ENCODE data around the gene BYSL.

The BYSL gene, protein sequence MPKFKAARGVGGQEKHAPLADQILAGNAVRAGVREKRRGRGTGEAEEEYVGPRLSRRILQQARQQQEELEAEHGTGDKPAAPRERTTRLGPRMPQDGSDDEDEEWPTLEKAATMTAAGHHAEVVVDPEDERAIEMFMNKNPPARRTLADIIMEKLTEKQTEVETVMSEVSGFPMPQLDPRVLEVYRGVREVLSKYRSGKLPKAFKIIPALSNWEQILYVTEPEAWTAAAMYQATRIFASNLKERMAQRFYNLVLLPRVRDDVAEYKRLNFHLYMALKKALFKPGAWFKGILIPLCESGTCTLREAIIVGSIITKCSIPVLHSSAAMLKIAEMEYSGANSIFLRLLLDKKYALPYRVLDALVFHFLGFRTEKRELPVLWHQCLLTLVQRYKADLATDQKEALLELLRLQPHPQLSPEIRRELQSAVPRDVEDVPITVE

DNA sequence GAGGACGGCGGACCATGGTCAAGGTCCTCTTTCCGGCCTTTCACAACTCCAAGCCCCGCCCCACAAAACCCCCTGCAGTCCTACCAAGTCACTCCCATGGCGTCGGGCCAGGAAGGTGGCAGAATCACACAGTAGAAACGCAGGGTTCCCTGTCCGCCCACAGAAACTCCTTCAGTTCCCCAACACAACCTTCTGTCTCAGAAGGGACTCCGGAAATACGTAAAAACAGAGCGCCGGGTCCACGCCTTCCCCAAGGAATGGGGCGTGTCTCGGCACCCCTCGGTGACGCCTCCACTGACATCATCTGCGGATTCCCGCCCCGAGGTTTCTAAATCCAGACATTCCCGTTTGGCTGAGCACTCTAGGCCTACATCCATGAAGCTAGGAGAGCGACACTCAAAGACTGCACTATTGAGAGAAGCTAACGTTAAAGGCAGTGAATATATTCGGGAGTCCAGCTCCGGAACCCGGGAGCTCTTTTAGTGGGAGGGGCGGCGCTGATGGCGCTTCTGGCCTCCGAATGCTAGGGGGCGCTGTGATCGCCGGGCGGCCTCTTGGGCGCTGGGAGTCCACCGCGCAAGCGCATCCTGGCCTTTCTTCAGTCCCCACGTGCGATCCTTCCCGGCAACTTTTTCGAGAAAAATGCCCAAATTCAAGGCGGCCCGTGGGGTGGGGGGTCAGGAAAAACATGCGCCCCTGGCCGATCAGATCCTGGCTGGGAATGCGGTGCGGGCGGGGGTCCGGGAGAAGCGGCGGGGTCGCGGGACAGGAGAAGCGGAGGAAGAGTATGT, at the start of gene BYSL, which contains the start of gene MED20:
Gene BYSL, plus strand, starts transcription at position 579 of the 791 bp plus-strand sequence. Its CDS starts 64 bp downstream, at position 643.
Gene MED20, minus strand, starts transcription at position 219 of the 791 bp plus-strand sequence. Its CDS starts 121 bp downstream, at position 98.
- DNase-seq = peak; percentile 98

DNA sequence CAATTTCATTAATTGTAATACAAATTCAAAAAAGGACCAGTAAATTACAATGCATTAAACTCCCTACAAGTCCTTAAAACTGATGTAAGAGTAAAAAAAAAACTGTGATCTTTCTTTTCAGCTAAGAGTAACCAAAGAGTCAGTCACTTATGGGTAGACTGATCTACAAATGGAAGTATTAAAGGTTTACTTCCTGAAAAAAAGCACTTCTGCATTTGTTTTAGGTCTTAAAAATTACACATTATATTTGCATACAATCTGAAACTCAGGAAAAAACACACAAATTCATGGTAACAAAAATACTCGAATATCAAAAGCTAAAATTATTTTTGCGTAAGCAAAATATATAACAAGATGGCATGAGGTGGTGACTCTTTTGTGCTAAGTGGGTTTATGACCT, 49.6 kb upstream of the BYSL start:
- no peak for DNase-seq

DNA sequence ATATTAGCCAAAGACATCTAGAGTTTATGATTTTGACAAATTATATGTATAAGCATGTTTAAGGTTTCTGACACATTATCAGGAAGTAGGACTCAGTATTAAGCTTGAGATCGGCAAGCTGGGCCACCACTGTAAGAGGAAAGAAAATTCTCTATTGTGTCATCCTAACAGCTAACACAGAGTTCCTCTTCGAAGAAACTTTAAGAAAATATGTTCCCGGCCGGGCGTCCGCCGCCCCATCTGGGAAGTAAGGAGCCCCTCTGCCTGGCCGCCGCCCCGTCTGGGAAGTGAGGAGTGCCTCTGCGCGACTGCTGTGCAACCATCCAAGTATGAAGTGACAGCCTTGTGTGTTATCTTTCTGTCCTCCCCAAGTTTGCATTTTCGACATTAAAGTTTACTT, 49.2 kb upstream of the BYSL start:
- DNase-seq = no peak

DNA sequence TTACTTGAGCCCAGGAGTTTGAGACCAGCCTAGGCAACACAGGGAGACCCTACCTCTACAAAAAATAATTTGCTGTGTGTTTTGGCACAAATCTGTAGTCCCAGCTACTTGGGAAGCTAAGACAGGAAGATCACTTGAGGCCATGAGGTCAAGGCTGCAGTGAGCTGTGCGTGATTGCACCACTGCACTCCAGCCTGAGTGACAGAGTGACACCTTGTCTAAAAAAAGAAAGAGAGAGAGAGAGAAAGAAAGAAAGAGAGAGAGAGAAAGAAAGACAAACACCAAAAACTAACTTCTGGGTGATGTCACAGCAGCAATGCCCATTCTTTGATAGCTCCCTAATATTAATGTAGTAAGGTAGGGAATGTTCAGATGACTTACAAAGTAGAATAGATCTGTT, 46.6 kb upstream of the BYSL start:
- DNase-seq = no peak

DNA sequence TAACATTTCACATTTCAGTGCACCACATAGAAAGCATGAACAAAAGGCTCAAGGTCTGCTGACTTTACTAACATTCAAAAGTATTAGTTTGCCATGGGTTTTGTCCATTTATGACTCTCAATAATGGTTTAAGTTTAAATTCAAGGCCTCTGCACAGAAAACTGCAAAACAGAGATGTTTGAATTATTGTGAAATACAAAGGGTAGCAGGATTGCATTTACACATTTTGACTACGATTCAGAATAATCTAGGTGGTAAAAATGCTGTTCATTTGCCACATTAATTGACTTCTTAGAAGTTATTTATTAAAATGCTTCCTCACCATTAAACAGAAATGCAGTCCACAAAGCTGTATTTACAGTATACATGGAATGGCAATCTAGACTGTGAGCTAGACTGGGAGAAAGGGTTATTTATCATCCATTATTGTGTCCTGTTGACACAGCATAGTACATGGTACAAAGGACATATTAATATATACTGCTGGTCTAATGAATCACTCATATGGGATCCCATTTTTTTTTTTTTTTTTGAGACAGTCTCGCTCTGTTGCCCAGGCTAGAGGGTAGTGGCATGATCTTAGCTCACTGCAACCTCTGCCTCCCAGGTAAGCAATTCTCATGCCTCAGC, 44.1 kb upstream of the BYSL start:
- DNase-seq = no peak

DNA sequence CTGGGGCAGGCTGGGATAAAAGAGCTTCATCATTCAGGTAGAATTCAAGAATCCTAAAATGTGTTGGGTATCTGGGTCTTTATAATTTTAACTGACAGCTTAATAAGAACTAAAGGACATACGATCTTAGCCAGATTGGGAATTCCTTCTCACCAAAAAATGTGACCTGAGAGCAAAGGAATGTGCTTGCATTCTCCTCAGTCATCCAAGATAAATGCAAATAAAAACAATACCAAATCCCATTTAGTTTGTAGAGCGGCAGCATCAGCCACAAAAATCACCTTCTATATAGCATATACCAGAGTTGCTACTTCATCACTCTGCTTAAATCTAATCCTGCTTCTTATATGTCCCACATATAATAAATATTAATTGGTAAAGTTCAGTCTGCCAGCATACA, 43.1 kb upstream of the BYSL start:
- peak; percentile 85 for DNase-seq

DNA sequence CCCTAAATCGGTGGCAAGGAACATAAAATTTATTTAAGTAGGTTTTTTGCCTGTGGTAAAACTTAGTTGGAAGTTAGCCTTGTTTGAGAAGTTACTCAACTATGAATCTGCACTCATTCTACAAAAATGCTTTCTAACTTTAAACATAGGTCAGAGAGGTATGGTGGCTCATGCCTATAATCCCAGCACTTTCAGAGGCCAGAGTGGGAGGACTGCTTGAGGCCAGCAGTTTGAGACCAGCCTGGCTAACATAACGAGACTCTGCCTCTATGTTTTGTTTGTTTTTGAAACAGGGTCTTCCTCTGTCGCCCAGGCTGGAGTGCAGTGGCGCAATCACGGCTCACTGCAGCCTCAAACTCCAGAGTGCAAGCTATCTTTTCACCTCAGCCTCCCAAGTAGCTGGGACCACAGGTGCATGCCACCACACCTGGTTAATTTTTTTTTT, 42.3 kb upstream of the BYSL start:
- peak; percentile 76 for DNase-seq

DNA sequence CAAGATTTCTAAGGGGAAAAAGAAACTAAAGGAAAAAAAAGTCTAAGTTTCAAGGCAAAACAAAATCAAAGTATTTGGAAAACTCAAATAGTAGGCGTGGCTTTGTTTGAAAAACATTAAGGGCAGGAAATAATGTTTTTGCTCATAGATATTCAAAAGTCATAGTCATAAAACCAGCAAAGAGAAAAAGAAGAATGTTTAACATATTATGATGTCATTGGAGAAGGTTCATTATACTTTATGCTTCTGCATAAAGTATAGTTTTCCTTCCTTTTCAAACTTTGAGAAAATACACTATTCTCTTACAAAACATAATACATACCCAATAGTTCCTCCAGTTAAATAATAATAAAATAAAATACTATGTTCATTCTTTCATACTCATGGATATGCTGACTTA, 39.8 kb upstream of the BYSL start:
- DNase-seq = no peak

DNA sequence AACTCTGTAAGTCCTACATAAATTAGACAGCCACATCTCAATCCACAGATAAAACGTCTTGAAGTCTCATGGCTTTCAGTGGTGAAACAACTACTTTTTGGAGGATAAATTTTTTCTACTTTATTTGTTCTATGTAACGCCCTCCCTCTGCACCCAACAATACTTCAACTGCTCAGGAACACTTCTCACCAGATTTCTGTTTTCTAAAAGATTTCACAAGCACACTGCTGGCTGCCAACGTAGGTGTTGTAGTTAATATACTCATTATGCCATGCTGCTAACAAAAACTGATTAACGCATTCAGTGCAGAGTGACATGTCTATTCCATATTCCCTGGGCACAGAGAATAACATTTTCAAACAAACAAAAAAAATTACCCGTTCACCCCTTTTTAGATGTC, 36.3 kb upstream of the BYSL start:
- no peak for DNase-seq

DNA sequence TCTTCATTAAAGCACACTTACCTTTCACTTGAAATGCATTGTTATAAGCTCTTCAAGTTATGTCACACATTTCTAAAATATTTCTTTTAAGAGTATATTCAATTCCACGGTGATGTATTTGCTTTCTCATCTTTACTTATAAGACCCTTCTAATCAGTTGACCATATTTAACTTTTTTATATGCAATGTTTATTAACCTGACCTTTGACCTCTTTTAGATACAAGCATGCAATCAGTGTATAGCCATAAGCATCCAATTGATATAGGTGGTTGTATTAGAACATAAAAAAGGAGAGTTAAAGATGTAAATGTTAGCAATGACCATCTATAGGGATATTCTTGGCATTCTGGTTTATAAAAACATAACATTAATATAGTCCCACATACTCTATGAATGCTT, 35.4 kb upstream of the BYSL start:
- no peak for DNase-seq

DNA sequence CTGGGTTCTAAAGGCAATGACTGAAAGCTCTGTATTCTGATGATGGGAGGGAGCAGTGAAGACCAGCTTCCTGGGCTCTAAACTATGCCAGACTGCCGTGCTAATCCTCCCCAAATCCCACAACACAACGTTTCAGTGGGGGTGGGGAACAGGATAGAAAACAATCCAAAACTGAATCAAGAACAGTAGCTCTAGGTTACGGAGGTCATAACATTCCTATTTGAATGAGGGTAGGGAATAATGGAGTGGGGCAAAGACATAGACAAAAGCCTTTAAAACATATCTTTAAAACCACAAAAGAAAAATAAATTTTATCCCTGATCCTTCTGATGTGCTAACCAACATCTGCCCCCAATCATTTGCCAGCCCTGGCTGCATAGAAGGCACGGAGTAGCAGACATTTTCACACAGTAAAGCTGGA, 34.0 kb upstream of the BYSL start:
- DNase-seq = no peak

DNA sequence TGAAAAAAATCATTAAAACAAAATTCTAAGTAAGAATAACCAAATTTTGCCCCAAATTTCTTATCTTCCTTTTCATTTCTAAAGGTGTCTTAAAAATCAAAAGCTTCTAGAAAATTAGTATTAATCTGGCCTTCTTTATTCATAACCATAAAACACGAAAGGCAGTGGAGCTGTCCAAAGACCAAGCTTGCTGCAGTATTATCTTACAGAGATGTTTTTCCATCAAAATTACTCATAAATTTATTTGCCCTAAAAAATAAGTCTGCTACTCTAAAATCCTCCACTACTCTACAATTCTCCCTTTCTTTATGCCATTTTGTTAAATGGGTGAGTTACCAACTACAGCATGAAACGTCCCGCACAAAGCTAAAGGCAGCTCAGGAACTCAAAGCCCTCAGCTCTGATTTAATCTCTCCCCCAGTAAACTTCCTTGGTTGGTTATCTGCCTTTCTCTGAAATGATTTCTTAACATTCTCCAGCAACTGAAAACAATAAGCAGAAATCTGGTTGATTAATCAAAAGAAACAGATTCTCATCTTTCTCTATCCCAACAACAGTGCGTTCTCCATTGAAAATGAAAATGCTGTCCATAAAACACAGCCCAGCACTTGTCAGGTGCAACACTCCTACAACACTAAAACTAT, 28.3 kb upstream of the BYSL start:
- no peak for DNase-seq

DNA sequence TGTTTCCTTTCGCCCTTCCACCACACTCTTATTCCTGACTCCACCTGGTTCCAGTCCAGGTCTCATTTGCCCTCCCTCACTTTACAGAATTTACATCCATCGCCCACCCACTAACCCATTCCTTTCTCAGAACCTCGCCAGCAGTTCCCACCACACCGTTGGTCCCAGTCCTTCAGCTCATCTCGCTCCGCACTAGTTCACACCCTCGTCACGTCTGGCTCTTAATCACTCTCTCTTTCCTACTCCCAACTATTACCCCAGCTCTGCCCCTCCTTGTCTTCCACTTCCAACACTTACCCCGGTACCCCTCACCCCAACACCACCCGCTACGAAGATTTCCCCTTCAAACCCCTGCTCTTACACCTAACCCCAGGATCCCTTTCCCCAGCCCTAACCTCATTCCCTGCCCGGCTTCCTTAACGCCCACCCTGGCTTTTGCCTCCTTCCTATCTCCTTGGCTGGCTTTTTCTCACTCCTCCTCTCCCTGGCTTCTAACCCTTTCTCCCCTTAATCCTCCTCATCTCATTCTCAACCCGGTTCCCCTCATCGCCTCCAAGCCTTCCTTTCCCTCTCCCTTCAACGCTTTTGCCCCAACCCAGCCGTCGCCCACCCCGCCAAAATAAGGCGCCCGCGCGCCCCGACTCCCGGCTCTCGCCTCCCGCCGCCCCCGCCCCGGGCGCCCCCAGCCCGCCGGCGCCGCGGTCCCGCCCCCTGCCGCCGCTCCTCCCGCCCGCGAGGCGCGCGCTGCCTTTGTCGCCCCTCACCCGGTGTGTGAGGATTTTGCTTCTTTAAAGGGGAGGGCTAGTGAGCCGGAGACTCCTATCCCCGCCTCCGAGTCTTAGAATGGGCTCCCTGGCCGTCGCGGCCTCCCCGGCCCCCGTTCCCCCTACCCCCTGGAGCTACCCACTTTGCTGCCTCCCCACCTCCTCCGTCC, 26.7 kb upstream of the BYSL start:
- peak; percentile 28 for DNase-seq

DNA sequence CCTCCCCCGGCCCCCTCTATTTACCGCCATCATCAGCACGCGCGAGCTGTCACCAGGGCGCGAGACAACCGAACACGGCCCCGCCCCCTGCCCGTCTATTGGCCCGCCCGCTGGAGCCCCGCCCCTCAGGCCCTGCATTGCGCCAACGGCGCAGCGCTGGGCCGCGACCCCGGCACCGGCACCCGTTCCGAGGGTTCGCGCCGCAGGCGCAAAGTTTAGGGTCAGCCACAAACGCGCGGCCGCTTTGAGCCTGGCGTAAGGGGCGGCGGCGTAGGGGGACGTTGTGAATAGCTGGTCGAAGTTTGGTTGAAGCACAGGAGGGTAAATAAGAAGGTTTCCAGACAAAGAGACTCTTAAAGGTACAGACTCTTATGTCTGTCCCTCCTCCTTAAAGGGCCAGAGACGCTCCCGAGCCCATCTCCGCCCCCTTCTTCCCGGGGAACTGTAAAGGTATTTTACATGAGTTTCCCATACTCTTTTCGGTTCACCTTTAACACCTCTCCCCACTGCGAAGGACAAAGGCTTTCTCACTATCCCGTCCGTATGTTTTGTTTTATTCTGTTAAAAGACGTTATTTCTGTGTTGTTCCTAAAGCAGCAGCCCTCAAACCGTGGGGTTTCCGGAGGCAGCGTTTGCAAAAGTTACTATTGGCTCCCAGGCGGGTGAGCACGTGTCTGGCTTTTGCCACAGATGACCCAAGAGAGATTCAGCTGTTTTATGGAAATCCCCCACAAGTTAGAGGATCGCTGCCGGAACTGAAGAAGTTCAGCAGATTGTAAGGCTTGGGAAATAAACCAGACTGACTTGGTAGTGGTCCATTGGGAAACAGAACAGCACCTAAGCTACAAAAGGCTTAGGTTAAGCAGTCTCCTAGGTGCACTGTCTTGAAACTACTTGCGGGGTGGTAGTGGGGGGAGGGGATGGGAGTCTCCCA, 25.7 kb upstream of the BYSL start, which contains the start of gene USP49:
Gene USP49, minus strand, starts transcription at position 76 of the 934 bp plus-strand sequence. CDS start 88,392 bp downstream, outside the sequence.
- DNase-seq = peak; percentile 85

DNA sequence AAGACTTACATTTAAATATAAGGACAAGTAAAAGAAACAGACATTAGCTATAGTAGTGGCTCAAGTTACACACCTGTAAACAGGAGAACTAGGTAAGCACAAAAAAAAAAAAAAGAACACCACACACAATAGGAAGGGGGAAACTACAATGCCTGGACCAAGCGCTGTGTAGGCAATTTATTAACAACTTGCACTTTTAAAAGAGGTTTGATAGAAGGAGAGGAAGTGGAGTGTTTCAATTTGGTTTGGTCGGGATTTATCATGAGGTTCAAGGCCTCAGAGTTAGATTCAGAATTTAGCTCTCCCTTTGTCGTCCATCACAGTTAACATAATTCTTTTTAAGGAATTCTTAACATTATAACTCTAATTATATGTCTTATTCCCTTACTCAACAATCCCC, 25.0 kb upstream of the BYSL start:
- no peak for DNase-seq

DNA sequence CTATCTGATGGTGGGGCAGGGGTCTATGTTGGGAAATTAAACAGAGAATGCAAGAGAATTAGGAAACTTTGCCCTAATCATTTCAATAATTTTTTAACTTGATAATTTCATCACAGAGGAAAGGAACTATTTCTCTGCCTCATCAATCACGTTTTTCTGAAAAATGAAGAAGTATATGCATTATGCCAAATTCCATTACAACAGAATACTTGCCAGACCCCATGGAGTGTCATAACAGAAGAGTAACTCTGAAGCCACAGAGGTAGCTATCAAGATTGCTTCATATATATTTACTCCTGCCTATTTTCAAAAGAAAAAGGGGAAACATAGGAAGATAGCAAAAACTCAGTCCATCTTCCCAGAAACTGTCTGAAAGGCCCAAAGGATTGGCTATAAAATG, 20.4 kb upstream of the BYSL start:
- no peak for DNase-seq

DNA sequence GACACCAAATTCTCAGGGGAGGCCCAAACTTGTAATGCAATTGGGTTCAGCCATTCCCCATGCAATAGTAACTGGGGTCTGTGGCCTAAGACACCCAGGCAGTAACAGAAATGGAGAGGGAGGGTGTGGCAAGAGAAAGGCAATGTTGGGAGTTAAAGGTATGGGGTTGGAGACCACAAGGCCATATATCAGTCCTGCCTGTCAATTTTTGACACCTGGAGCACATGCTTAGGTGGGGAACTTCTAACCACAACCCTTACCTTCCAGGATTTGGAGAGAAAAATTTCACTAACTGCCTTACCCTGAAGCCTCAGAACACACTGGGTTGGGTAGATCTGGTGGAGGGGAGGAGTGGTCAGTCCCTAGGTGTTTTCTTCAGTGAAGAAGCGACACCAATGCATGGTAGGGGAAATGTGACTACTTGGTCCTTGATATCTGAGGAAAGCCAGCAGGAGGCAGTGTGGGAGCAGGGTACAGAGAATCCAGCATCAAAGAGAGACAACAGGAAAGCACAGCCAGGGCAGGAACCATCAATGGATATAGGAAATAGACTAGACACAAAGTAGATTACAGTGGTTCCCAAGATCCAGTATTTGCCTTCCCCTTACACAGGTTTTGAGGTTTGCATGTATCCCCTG, 19.3 kb upstream of the BYSL start:
- peak; percentile 18 for DNase-seq

DNA sequence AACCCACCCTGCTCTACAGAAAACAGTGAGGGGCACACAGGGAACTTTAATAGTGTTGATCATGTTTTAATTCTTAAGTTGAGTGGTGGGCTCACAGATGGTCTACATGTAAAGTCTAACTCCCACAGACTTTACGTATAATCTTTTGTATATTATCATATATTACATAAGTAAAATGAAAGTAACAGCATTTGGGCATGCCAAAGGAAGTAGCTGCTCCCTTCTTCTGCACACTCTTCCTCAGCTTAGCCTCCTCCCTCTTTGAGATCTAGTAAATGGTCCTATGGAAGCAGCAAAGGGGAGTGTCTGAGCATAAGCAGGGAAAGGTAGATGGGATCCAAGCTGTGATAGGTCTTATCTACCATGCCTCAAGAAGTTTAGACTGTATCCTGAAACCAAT, 11.6 kb upstream of the BYSL start:
- no peak for DNase-seq

DNA sequence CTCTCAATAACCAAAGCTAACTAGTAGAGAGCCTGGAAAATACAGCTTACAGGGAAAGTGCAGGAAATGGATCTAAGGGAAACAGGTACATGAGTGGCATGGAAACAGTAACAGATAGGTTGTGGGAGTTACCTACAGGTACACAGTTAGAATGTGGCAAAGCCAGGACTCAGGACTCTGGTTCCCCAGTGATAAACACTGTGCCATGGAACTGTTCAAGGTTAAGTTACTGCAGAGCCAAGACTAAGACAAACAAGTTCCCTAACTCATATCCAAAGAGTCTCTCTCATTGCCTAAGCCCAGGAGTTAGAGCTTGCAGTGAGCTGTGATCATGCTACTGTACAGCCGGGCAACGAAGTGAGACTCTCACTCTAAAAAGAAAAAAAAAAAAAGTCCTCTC, 7.0 kb upstream of the BYSL start:
- DNase-seq = no peak

Data from EL (cell line).